ENCODE results near the gene STK11.
"Not testable (repeated sequence)": the region's sequence is repeated elsewhere in the genome, so short reads cannot be mapped to it uniquely, and the experiment has no call there.

The STK11 gene

GRCh38 chr19:1189419-1189818, 16.2 kb upstream of the STK11 start:
- TF ChIP-seq CTCF (conservative IDR thresholded peaks at IDR 0.05; ENCODE audit: control insufficient read depth, insufficient read depth, low read depth, low read length): no peak
- H3K4me3 ChIP-seq (ENCODE audit: control insufficient read depth, low read depth, low read length): no peak overlapping the region
- no peak for DNase-seq (ENCODE audit: low read depth)

- TF ChIP-seq CTCF (conservative IDR thresholded peaks at IDR 0.05; ENCODE audit: control insufficient read depth, insufficient read depth, low read depth, low read length): no peak
- no peak for DNase-seq (ENCODE audit: low read depth)
- no peak overlapping the region for H3K4me3 ChIP-seq (ENCODE audit: control insufficient read depth, low read depth, low read length)
These were observed 6.0 kb upstream of the STK11 start for GRCh38 chr19:1199531-1199930.

GRCh38 chr19:1200614-1201013, 5.0 kb upstream of the STK11 start:
- H3K4me3 ChIP-seq (ENCODE audit: control insufficient read depth, low read depth, low read length); DNase-seq (ENCODE audit: low read depth): not testable (repeated sequence)

GRCh38 chr19:1206150-1206863, 729 bp downstream of the STK11 start:
- DNase-seq (ENCODE audit: low read depth): no peak
- no peak for TF ChIP-seq CTCF (conservative IDR thresholded peaks at IDR 0.05; ENCODE audit: control insufficient read depth, insufficient read depth, low read depth, low read length)
- H3K4me3 ChIP-seq (ENCODE audit: control insufficient read depth, low read depth, low read length): peak overlapping the region; percentile 77

GRCh38 chr19:1206864-1207450, 1.4 kb downstream of the STK11 start:
- TF ChIP-seq CTCF (conservative IDR thresholded peaks at IDR 0.05; ENCODE audit: control insufficient read depth, insufficient read depth, low read depth, low read length): no peak
- DNase-seq (ENCODE audit: low read depth): no peak
- peak overlapping the region; percentile 77 for H3K4me3 ChIP-seq (ENCODE audit: control insufficient read depth, low read depth, low read length)

- peak; percentile 51 for DNase-seq (ENCODE audit: low read depth)
- not testable (repeated sequence) for H3K4me3 ChIP-seq (ENCODE audit: control insufficient read depth, low read depth, low read length)
These were observed 3.3 kb downstream of the STK11 start for GRCh38 chr19:1208830-1209229.

- DNase-seq (ENCODE audit: low read depth): no peak
- H3K4me3 ChIP-seq (ENCODE audit: control insufficient read depth, low read depth, low read length): no peak overlapping the region
- no peak for TF ChIP-seq CTCF (conservative IDR thresholded peaks at IDR 0.05; ENCODE audit: control insufficient read depth, insufficient read depth, low read depth, low read length)
These were observed 4.6 kb downstream of the STK11 start for GRCh38 chr19:1210227-1210538.
